PC-3 (cell line): ENCODE results near the gene ABLIM2. TPM values are rescaled to one million over a fixed set of nuclear protein-coding genes. Genes with fewer than 3 reads are reported as not detected.

ENCODE experiments used
- ATAC-seq: fragments of 200-7000 bp; cut with Tn5 transposase; 2 replicates; pipeline ENCODE4 v1.9.1; 2020; ENCODE audit warnings: mild to moderate bottlenecking, moderate library complexity
- BruUV-seq: library from RNA; stranded (reverse); fragments of 400-500 nt; replicated peaks from 2 replicates; lab custom pipeline; 2021; lab: Mats Ljungman, UMichigan
- CTCF ChIA-PET: fragments of 300-600 bp; sonication (Branson Sonifier 250); formaldehyde crosslinking; loops from one replicate; lab custom pipeline; 2022; ENCODE audit warnings: antibody characterized with exemption; lab: Charles Lee
- POLR2A ChIA-PET: fragments of 300-600 bp; sonication (Branson Sonifier 250); formaldehyde crosslinking; loops from one replicate; lab custom pipeline; 2022; ENCODE audit warnings: antibody characterized with exemption; ENCODE audit not compliant: unreplicated experiment; lab: Charles Lee
- DNase-seq: peaks from one replicate; pipeline ENCODE4 v3.0.0-alpha.2; 2015
- H2AFZ ChIP-seq: fragments of 300-600 bp; sonication (generic); 2 replicates; pipeline ENCODE4 v1.6.0; 2016; ENCODE audit warnings: antibody characterized with exemption, low read length
- H3F3A ChIP-seq: fragments of 300-600 bp; sonication (generic); one replicate; pipeline ENCODE4 v1.6.0; 2017; ENCODE audit warnings: antibody characterized with exemption, low read length, control low read depth, mild to moderate bottlenecking; ENCODE audit not compliant: unreplicated experiment
- H3K27ac ChIP-seq: fragments of 300-600 bp; sonication (generic); 2 replicates; pipeline ENCODE4 v1.5.1; 2016; ENCODE audit warnings: mild to moderate bottlenecking, low read length
- H3K27me3 ChIP-seq: fragments of 300-600 bp; sonication (generic); 2 replicates; pipeline ENCODE4 v1.6.1; 2016; ENCODE audit warnings: low read length, mixed read lengths
- H3K36me3 ChIP-seq: fragments of 300-600 bp; sonication (generic); 2 replicates; pipeline ENCODE4 v1.6.1; 2016; ENCODE audit warnings: low read depth, mixed run types, low read length, mixed read lengths
- H3K4me1 ChIP-seq: fragments of 300-600 bp; sonication (generic); 2 replicates; pipeline ENCODE4 v1.5.1; 2016; ENCODE audit warnings: low read length; ENCODE audit not compliant: insufficient read depth
- H3K4me2 ChIP-seq: fragments of 300-600 bp; sonication (generic); 2 replicates; pipeline ENCODE4 v1.6.0; 2016; ENCODE audit warnings: low read length
- H3K4me3 ChIP-seq: fragments of 300-600 bp; sonication (generic); 2 replicates; pipeline ENCODE4 v1.5.1; 2016; ENCODE audit warnings: mild to moderate bottlenecking, low read length, mixed read lengths
- H3K79me2 ChIP-seq: fragments of 300-600 bp; sonication (generic); 2 replicates; pipeline ENCODE4 v1.6.1; 2017; ENCODE audit warnings: low read length, mixed read lengths
- H3K9ac ChIP-seq: fragments of 300-600 bp; sonication (generic); 2 replicates; pipeline ENCODE4 v1.6.0; 2016; ENCODE audit warnings: mild to moderate bottlenecking, low read length
- H3K9me2 ChIP-seq: fragments of 300-600 bp; sonication (generic); replicated peaks from 2 replicates; pipeline ENCODE4 v1.6.1; 2016; ENCODE audit warnings: mixed run types, low read length, mixed read lengths
- H3K9me3 ChIP-seq: fragments of 300-600 bp; sonication (generic); 2 replicates; pipeline ENCODE4 v1.6.1; 2016; ENCODE audit warnings: low read length, mixed read lengths
- H4K20me1 ChIP-seq: fragments of 300-600 bp; sonication (generic); 2 replicates; pipeline ENCODE4 v1.6.1; 2016; ENCODE audit warnings: low read length, mixed read lengths
- EZH2 ChIP-seq: fragments of 300-600 bp; sonication (generic); IDR thresholded peaks from one replicate; pipeline ENCODE4 v1.6.1; 2017; ENCODE audit warnings: antibody characterized with exemption, mild to moderate bottlenecking, low read length; ENCODE audit not compliant: unreplicated experiment
- EZH2phosphoT487 ChIP-seq: fragments of 300-600 bp; sonication (generic); IDR thresholded peaks from 2 replicates; pipeline ENCODE4 v1.6.1; 2018; ENCODE audit warnings: mild to moderate bottlenecking, antibody characterized with exemption, low read length, borderline replicate concordance
- intact Hi-C: fragments of 100-400 bp; cut with micrococcal nuclease; formaldehyde crosslinking; loops from 2 replicates; pipeline ENCODE4 v1.9.0; 2023
- total RNA-seq: library from RNA; depleted of rRNA; stranded (reverse); fragments of >200 nt; gene quantifications from 2 replicates; pipeline ENCODE4 v1.2.3, GENCODE V29; 2014
- TF ChIP-seq, protein P1 (sequence below): fragments of 300-600 bp; sonication (generic); conservative IDR thresholded peaks from 2 replicates; pipeline ENCODE4 v1.5.1; 2017; ENCODE audit warnings: antibody characterized with exemption, low read depth, mild to moderate bottlenecking, low read length

Gene ABLIM2
- total RNA-seq, 1 experiment from 2014 or later = 3.2 TPM

GRCh38 chr4:8019396-8020365, 138.9 kb downstream of the ABLIM2 start:
- ATAC-seq (no peak), DNase-seq (peak; percentile 51)
- peak overlapping the region; percentile 52 for H3K27ac ChIP-seq
- H3K9me3 ChIP-seq = no peaks in the 10 kb centered on the region
- no peaks in the 10 kb centered on the region for H3K9me2 ChIP-seq
- no peaks in the 10 kb centered on the region for H3K36me3 ChIP-seq
- H3K27me3 ChIP-seq = no peaks in the 10 kb centered on the region
- H4K20me1 ChIP-seq = no peaks in the 10 kb centered on the region
- H3K4me1 ChIP-seq = 0 out of 2 replicates have a peak, but pooled peaks cover 6% of the 10 kb centered on the region
- no peaks in the 10 kb centered on the region for H3F3A ChIP-seq
- POLR2A ChIA-PET = no interaction called here
- CTCF ChIA-PET = no interaction called here
- H2AFZ ChIP-seq = no peak overlapping the region
- no TSS peak for BruUV-seq
- peak overlapping the region; percentile 51 for H3K9ac ChIP-seq
- H3K4me2 ChIP-seq = peak overlapping the region; percentile 22; the same call in 1 of the 2 replicates
- no peak overlapping the region for H3K4me3 ChIP-seq
- intact Hi-C loops = no loop called here
- H3K79me2 ChIP-seq = no peaks in the 10 kb centered on the region
- TF ChIP-seq EZH2phosphoT487 (no peak), EZH2 (no peak)

- H4K20me1 ChIP-seq = no peaks in the 10 kb centered on the region
- 0 out of 2 replicates have a peak, but pooled peaks cover 6% of the 10 kb centered on the region for H3K4me1 ChIP-seq
- intact Hi-C loops = no loop called here
- no TSS peak for BruUV-seq
- H3K79me2 ChIP-seq = no peaks in the 10 kb centered on the region
- H3K9me3 ChIP-seq = no peaks in the 10 kb centered on the region
- DNase-seq (no peak), ATAC-seq (no peak)
- no peaks in the 10 kb centered on the region for H3K9me2 ChIP-seq
- H2AFZ ChIP-seq = no peak overlapping the region
- H3K27ac ChIP-seq = no peak overlapping the region
- no peak overlapping the region for H3K4me2 ChIP-seq
- ChIA-PET CTCF (no interaction called here), POLR2A (no interaction called here)
- H3K9ac ChIP-seq = no peak overlapping the region
- H3F3A ChIP-seq = no peaks in the 10 kb centered on the region
- no peaks in the 10 kb centered on the region for H3K36me3 ChIP-seq
- no peaks in the 10 kb centered on the region for H3K27me3 ChIP-seq
- no peak for TF ChIP-seq EZH2
- TF ChIP-seq, protein P1, sequence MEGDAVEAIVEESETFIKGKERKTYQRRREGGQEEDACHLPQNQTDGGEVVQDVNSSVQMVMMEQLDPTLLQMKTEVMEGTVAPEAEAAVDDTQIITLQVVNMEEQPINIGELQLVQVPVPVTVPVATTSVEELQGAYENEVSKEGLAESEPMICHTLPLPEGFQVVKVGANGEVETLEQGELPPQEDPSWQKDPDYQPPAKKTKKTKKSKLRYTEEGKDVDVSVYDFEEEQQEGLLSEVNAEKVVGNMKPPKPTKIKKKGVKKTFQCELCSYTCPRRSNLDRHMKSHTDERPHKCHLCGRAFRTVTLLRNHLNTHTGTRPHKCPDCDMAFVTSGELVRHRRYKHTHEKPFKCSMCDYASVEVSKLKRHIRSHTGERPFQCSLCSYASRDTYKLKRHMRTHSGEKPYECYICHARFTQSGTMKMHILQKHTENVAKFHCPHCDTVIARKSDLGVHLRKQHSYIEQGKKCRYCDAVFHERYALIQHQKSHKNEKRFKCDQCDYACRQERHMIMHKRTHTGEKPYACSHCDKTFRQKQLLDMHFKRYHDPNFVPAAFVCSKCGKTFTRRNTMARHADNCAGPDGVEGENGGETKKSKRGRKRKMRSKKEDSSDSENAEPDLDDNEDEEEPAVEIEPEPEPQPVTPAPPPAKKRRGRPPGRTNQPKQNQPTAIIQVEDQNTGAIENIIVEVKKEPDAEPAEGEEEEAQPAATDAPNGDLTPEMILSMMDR = no peak
- TF ChIP-seq EZH2phosphoT487 = no peak
- H3K4me3 ChIP-seq = no peak overlapping the region
Observed at GRCh38 chr4:8016527-8016926, 142.1 kb downstream of the ABLIM2 start.

DNA sequence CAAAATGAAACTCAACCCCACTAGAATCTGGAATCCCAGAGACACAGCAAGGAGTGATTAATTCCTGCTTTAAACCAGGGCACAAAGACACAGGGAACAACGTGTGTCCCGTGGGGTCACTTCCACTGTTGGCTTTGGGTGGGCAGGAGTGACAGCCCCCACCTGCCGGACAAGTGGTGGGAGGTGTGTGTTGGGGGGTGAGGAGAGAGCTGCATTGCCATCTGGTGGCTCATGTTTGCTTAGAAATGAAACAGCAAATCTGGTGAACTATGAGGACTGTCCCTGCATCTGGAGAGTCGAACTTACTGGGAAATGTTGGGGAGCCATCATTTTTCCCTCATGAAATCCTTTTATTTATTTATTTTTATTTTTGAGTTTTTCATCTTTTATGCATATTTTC, 143.1 kb downstream of the ABLIM2 start:
- Histone ChIP-seq H3K4me1 (0 out of 2 replicates have a peak, but pooled peaks cover 6% of the 10 kb centered on the region), H3K36me3 (no peaks in the 10 kb centered on the region), H2AFZ (peak overlapping the region; percentile 46; the same call in 1 of the 2 replicates), H4K20me1 (no peaks in the 10 kb centered on the region), H3K27ac (no peak overlapping the region), H3F3A (no peaks in the 10 kb centered on the region), H3K79me2 (no peaks in the 10 kb centered on the region), H3K9me3 (no peaks in the 10 kb centered on the region), H3K27me3 (no peaks in the 10 kb centered on the region), H3K9me2 (no peaks in the 10 kb centered on the region), H3K4me2 (peak overlapping the region; percentile 38; the same call in 1 of the 2 replicates), H3K4me3 (no peak overlapping the region), H3K9ac (no peak overlapping the region)
- intact Hi-C loops = no loop called here
- ATAC-seq = peak; percentile 40; the same call in 1 of the 2 replicates
- no TSS peak for BruUV-seq
- POLR2A ChIA-PET = no interaction called here
- TF ChIP-seq, protein P1 = peak; percentile 54
- TF ChIP-seq EZH2phosphoT487 = no peak
- TF ChIP-seq EZH2 = no peak
- CTCF ChIA-PET = no interaction called here
- peak; percentile 15 for DNase-seq
